Measurements from ENCODE around the gene TMEM221.
"Not testable (repeated sequence)": the region's sequence is repeated elsewhere in the genome, so short reads cannot be mapped to it uniquely, and the experiment has no call there.

The TMEM221 gene

GRCh38 chr19:17448131-17448967 is at the start of gene TMEM221:
TSS of gene TMEM221 (minus strand) at chr19:17448668. CDS start at chr19:17448462, 206 bp downstream.
- peak; percentile 37 for DNase-seq (ENCODE audit: low read depth)

GRCh38 chr19:17497149-17497798 is 48.8 kb upstream of the TMEM221 start:
- no peak for DNase-seq (ENCODE audit: low read depth)

DNA sequence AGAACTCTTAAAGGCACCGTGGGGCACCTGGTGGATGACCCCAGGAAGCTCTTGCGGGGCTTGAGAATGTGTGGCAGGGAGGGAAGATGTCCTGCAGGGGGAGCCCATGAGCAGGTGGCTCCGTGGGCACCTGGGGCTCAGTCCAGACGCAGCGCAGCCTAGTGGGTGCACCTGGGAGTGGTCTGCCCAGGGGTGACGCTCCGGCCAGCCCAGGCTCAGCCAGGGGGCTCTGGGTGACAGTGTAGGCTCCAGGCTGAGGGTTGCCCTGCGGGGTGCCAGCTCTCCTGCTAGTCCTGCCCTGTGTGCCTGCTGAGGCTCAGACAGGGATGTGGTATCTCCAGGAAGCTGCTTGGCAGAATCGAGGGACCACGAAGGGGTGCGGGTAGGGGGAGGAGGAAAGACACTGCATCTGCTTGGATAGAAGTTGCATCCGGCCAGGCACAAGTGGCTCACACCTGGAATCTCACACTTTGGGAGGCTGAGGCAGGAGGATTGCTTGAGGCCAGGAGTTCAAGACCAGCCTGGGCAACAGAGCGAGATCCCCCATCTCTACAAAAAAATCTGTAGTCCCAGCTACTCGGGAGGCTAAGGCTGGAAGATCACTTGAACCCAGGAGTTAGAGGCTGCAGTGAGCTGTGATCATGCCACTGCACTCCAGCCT is 48.0 kb upstream of the TMEM221 start:
- DNase-seq (ENCODE audit: low read depth): peak; percentile 69

GRCh38 chr19:17495639-17496296 is 47.3 kb upstream of the TMEM221 start:
- DNase-seq (ENCODE audit: low read depth): no peak

DNA sequence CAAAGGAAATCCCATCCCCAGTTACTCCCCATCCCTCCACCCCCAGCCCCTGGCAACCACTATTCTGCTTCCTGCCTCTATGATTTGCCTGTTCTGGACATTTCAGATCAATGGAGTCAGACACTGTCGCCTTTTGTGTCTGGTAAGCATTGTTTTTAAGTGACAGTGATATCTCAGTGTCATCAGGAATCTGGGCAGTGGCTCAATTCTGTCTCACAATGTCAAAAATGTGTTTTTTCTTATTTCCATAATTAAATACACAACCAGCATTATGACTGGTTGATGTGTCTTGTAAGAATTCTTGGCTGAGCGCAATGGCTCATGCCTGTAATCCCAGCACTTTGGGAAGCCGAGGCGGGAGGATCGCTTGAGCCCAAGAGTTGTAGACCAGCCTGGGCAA is 42.8 kb upstream of the TMEM221 start:
- DNase-seq (ENCODE audit: low read depth): no peak

GRCh38 chr19:17490411-17490810 is 41.9 kb upstream of the TMEM221 start:
- no peak for DNase-seq (ENCODE audit: low read depth)

GRCh38 chr19:17489392-17490030 is 41.0 kb upstream of the TMEM221 start:
- no peak for DNase-seq (ENCODE audit: low read depth)

DNA sequence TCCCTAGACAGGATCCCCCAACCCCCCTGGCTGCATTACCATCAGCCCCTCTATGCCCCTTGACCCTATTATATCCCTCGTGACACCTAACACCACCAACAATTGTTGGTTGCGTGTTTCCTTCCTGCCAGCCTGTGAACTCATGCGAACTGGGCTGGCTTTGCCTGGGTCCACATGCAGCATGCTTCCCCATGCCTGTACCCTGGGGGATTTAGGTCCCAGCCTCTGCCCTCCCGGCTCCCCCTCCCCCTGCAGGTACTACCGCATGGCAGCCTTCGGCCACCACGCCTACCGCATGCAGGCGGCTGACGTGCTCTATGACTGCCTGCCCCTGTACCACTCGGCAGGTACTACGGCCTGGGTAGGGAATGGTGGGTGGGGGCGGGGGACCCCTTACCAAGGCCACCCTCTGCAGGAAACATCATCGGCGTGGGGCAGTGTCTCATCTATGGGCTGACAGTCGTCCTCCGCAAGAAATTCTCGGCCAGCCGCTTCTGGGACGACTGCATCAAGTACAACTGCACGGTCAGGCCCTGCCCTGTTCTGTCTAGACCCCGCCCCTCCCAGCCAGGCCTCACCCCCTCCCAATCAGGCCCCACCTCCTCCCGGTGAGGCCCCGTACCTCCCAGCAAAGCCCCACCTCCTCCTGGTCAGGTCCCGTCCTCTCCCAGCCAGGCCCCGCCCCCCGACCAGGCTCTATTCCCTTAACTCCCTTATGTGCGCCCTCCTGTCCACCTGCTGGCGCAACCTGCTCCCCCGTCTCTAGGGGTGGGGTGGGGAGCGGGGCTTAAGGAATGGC is 40.3 kb upstream of the TMEM221 start:
- DNase-seq (ENCODE audit: low read depth): peak; percentile 69

DNA sequence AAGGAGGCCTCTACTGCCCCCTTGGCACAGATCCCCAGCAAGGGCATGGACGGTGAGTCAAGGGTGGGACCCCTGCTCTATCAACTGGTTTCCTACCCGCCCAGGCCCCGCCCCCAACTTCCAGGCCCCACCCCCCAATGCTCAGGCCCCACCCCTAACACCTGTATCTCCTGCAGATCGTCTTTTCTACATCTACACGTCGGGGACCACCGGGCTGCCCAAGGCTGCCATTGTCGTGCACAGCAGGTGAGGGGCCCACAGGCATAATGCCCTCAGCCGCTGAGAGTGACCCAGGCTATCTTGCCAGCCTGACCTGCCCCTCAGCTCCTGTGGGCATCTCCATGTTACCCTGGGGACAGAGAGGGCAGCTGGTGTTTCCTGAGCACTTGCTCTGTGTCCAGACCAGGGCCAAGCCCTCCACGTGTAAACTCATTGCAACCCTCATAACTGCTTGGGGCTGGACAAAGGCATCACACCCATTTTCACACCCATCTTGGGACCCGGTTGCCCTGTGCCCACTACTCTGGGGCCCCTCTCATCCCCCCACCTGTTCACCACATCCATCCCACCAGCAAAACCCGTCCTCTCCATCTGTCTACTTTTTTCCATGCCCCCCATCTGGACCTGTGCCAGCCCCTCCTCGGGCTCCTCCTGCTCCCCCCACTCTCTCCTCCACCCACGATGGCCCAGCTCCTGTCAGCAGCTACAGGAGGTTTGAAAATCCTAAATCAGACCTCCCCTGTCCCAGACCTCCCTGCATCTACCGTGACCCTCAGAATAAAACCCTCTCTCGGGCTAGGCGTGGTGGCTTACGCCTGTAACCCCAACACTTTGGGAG is 39.0 kb upstream of the TMEM221 start:
- DNase-seq (ENCODE audit: low read depth): no peak

DNA sequence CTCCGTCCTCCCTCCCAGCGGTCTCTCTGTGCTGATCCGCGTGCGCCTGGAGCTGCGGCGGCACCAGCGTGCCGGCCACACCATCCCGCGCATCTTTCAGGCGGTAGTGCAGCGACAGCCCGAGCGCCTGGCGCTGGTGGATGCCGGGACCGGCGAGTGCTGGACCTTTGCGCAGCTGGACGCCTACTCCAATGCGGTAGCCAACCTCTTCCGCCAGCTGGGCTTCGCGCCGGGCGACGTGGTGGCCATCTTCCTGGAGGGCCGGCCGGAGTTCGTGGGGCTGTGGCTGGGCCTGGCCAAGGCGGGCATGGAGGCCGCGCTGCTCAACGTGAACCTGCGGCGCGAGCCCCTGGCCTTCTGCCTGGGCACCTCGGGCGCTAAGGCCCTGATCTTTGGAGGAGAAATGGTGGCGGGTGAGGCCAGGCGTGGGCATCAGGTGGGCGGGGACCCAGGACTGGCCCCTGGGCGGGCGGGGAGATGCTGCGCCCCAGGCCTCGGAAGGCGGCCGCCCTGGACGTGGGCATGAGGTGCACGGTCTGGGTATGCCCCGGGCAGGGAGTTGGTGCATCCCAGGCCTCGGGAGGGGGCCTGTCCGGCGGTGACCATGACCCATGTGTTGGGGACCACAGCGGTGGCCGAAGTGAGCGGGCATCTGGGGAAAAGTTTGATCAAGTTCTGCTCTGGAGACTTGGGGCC is 38.2 kb upstream of the TMEM221 start:
- DNase-seq (ENCODE audit: low read depth): no peak

DNA sequence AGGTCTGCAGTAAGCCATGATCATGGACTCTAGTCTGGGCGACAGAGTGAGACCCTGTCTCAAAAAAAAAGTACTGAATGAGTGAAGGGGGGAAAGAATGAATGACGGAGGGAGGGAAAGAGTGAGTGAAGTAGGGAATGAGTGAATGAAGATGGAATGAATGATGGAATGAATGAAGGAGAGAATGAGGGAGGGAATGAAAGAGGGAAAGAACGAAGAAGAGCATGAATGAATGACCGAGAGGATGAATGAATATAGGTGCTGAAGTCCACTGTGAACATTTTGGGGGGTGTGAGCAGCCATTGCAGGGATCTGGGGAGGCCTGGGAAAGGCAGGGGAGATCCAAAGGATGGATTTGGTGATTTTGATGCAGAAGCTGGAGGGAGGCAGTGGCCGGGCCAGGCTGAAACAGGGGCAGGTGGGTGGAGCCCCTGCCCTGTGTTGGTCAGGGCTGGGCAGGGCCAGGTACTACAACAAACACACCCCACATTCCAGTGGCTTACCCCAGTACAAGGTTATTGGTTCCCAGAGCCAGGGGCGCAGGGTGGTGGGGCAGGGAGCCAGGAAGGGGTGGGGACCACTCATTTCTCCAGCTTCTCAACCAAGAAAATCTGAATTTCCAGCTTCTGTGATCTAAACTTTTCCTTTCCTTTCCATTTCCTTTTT is 36.2 kb upstream of the TMEM221 start:
- no peak for DNase-seq (ENCODE audit: low read depth)

- DNase-seq (ENCODE audit: low read depth): no peak
Observed at GRCh38 chr19:17483605-17484002, 35.1 kb upstream of the TMEM221 start.

GRCh38 chr19:17482877-17483604 is 34.6 kb upstream of the TMEM221 start:
- DNase-seq (ENCODE audit: low read depth): no peak

- DNase-seq (ENCODE audit: low read depth): no peak
Observed at GRCh38 chr19:17481986-17482385, 33.5 kb upstream of the TMEM221 start.

GRCh38 chr19:17479325-17479791 is 30.9 kb upstream of the TMEM221 start:
- no peak for DNase-seq (ENCODE audit: low read depth)

DNA sequence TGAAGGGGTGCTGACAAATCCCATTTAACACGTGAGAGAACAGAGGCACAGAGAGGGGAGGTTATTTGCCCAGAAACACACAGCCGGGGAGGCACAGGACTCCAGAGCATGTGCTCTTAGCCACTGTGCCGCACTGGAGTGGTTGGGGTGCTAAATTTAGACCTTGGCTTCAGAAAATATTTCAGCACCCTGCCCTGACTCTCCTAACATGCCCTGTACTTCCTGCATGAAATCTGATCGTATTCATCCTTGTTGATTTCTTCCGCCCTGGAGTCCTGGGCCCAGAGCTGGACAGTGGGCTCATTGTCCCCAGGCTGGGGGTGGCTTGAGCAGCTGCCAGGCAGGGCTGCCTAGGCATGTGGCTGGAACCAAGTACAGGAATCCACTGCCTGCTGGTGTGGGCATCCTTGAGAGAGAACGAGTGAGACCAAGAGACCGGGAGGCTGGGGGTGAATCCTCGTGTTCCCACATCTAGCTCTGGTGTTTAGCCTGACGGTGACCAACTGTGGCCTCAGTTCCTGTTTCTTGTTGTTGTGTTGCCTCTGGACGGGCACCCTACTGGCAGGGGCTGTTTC is 27.2 kb upstream of the TMEM221 start:
- DNase-seq (ENCODE audit: low read depth): no peak

GRCh38 chr19:17475011-17475540 is 26.6 kb upstream of the TMEM221 start:
- DNase-seq (ENCODE audit: low read depth): not testable (repeated sequence)
